Measurements from ENCODE around the gene PRIMA1.

The PRIMA1 gene

DNA sequence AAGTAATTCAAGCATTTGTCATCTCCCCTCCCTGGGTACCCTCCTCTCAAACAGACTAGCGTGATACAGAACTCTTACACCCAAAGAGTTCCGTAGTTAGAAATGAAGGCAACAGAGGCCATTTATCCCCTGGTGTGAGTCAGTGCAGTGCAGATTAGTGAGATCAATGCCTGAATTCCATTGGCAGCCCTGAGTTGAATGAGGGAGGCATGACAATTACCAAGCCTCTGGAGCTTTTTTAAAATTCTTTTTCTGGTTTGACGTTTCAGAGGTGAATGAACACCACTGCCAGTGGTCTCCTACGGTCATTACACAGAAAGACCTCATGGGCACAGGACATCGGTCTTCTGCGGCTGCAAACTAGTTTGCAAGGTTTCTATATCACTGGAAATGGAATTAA lies 94.4 kb downstream of the PRIMA1 start:
- H3K36me3 Mint-ChIP-seq (ENCODE audit: low read depth): no peaks in the 10 kb centered on the region
- peaks cover 6% of the 10 kb centered on the region for H3K27me3 Mint-ChIP-seq
- intact Hi-C loops (cut with micrococcal nuclease): no loop called here
- no peak overlapping the region for H3K4me3 Mint-ChIP-seq
- no peak overlapping the region for H3K27ac Mint-ChIP-seq
- peaks cover 1% of the 10 kb centered on the region for H3K9me3 Mint-ChIP-seq
- no peaks in the 10 kb centered on the region for H3K4me1 Mint-ChIP-seq (ENCODE audit: low read depth)

DNA sequence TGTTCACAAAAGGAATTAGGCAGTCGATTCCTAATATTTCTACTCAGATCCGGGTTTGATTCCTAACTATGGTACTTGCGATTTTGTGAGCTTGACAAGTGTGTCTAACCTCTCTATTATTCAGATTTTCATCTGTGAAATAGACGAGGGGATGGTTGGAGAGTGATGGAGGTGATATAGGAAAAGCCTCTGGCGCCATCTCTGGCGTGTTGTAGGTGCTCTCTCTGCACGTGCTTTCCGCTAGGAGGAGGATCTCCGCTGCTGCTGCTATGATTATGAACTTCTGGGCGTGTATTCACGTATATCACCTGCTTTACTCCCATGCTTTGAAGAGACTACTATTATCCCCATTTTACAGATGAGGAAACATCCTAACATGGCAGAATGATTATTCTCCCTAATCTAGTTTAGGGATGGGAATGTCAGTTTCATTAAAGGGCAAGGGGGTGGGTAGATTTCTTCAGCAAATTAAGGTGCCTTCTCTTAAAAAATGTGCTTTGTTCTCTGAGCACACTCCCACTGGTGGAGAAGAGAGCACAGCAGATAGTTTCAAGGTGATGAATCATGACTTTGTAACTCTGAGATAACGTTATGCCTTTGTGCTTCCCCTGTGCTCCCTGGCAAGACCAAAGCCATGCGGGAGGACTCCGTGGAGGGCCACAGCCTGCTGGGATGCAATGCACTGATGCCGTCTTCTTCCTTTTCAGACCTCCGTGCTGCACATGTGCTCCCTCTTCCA lies 97.1 kb downstream of the PRIMA1 start:
- H3K27me3 Mint-ChIP-seq: peaks cover 23% of the 10 kb centered on the region

DNA sequence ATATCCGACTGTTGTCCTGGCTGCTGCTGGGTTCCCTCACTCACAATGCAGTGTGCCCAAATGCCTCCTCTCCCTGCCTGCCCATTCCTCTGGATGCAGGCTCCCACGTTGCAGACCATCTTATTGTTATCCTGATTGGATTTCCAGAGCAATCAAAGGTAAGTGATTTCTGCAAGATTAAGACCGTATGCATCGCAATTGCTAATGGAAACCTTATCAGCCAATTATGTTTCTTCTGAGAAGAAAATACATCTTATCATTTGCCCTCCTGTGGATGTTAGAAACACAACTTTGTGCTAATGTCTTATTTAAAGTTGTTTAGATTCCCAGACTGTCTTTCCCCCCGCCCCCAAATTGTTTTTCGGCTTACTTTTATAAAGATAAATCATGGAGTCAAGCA lies 98.1 kb downstream of the PRIMA1 start:
- Mint-ChIP-seq H3K27ac (no peak overlapping the region), H3K4me3 (no peak overlapping the region), H3K4me1 (ENCODE audit: low read depth) (no peaks in the 10 kb centered on the region), H3K9me3 (no peaks in the 10 kb centered on the region), H3K36me3 (ENCODE audit: low read depth) (no peaks in the 10 kb centered on the region), H3K27me3 (peaks cover 25% of the 10 kb centered on the region)
- intact Hi-C loops (cut with micrococcal nuclease): no loop called here

More for the DNA sequence above, 97.1 kb downstream of the PRIMA1 start:
- H3K4me3 Mint-ChIP-seq: no peak overlapping the region
- no peaks in the 10 kb centered on the region for H3K9me3 Mint-ChIP-seq
- H3K4me1 Mint-ChIP-seq (ENCODE audit: low read depth): no peaks in the 10 kb centered on the region
- intact Hi-C loops (cut with micrococcal nuclease): no loop called here
- no peak overlapping the region for H3K27ac Mint-ChIP-seq
- H3K36me3 Mint-ChIP-seq (ENCODE audit: low read depth): no peaks in the 10 kb centered on the region

GRCh38 chr14:93688820-93689219 lies 99.5 kb downstream of the PRIMA1 start:
- H3K36me3 Mint-ChIP-seq (ENCODE audit: low read depth): no peaks in the 10 kb centered on the region
- H3K4me3 Mint-ChIP-seq: no peak overlapping the region
- no peak overlapping the region for H3K27ac Mint-ChIP-seq
- intact Hi-C loops (cut with micrococcal nuclease): no loop called here
- H3K4me1 Mint-ChIP-seq (ENCODE audit: low read depth): no peaks in the 10 kb centered on the region
- peaks cover 27% of the 10 kb centered on the region for H3K27me3 Mint-ChIP-seq
- H3K9me3 Mint-ChIP-seq: no peaks in the 10 kb centered on the region

DNA sequence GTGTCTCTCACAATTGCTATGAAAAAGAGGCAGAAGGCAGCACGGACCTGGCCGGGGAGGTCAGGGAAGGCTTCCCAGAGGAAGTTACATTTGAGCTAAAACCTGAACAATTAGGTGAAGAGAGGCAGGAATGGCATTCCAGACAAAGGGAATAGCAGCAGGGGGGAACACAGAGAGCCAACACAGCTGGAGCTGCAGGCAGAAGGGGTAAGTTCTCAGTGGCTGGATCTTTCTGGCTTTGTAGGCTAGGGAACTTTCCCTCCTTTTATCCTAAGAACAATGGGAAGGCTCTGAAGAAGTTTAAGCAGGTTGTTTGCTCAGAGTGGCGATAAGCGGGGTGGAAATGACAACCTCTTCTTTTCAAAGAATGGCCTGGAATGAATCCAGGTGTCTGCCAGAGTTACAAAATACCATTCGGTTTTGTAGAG lies 100.0 kb downstream of the PRIMA1 start:
- peaks cover 28% of the 10 kb centered on the region for H3K27me3 Mint-ChIP-seq
- no peaks in the 10 kb centered on the region for H3K4me1 Mint-ChIP-seq (ENCODE audit: low read depth)
- no peaks in the 10 kb centered on the region for H3K9me3 Mint-ChIP-seq
- no peaks in the 10 kb centered on the region for H3K36me3 Mint-ChIP-seq (ENCODE audit: low read depth)
- intact Hi-C loops (cut with micrococcal nuclease): no loop called here
- H3K27ac Mint-ChIP-seq: no peak overlapping the region
- H3K4me3 Mint-ChIP-seq: no peak overlapping the region

GRCh38 chr14:93686268-93686667 lies 102.0 kb downstream of the PRIMA1 start:
- Mint-ChIP-seq H3K9me3 (no peaks in the 10 kb centered on the region), H3K4me1 (ENCODE audit: low read depth) (no peaks in the 10 kb centered on the region), H3K27ac (no peak overlapping the region), H3K4me3 (no peak overlapping the region), H3K27me3 (peaks cover 28% of the 10 kb centered on the region), H3K36me3 (ENCODE audit: low read depth) (no peaks in the 10 kb centered on the region)
- intact Hi-C loops (cut with micrococcal nuclease): no loop called here

DNA sequence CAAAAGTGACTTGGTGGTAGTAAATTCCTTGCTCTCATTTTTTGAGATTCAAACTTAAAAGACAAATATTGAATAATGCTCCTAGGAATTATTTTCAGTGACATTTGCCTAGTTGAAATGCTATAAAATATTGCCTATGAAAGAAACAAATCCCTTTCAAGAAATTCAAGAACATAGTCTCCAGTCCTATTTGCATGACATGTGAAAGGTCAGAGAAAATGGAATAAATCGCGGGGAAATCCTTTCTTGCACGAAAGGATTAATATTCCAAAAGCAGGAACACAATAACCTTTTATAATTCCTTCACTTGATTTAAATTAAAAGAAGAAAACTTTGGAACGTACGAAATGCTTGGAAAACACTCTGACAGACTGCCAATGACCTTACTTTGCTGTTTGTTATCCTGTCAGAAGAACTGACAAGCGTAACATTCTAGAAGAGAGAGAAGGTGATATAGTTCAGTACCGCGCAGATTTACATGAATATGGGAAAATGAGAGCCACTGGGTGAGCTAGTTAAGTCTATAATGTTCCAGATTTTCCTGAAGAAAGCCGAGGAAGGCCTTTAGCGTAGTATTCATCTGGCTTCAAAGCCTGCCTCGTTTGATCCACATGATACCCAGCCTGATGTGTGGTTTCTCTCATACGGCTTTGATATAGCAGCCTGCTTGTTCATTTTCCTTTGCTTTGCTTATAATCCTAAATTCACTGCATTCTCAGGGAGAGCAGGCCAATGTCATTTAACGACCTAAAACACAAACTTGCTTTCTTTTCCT lies 103.0 kb downstream of the PRIMA1 start:
- no peaks in the 10 kb centered on the region for H3K36me3 Mint-ChIP-seq (ENCODE audit: low read depth)
- peaks cover 28% of the 10 kb centered on the region for H3K27me3 Mint-ChIP-seq
- H3K27ac Mint-ChIP-seq: no peak overlapping the region
- H3K4me1 Mint-ChIP-seq (ENCODE audit: low read depth): no peaks in the 10 kb centered on the region
- no peaks in the 10 kb centered on the region for H3K9me3 Mint-ChIP-seq
- no peak overlapping the region for H3K4me3 Mint-ChIP-seq
- intact Hi-C loops (cut with micrococcal nuclease): no loop called here

DNA sequence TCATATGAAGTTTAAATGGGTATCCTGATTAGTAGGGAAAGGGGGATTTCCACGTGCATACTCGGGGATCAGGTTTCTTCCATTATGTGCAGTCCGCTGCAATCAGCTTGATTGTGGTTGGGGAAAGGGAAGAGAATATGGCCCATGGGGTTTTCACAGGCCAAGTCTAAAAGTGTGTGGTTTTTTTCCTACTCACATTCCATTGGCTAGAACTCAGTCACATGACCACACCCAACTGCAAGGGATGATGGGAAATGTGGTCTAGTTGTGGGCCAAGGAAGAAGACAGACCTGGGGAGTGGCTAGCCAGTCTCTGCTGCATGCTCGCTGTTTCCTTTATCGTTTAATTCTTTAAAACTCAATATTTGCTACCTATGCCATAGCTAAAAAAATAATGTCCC lies 105.1 kb downstream of the PRIMA1 start:
- Mint-ChIP-seq H3K36me3 (ENCODE audit: low read depth) (no peaks in the 10 kb centered on the region), H3K4me3 (no peak overlapping the region), H3K9me3 (no peaks in the 10 kb centered on the region), H3K27me3 (peaks cover 19% of the 10 kb centered on the region), H3K27ac (no peak overlapping the region), H3K4me1 (ENCODE audit: low read depth) (no peaks in the 10 kb centered on the region)
- intact Hi-C loops (cut with micrococcal nuclease): no loop called here

GRCh38 chr14:93682459-93682858 lies 105.8 kb downstream of the PRIMA1 start:
- H3K36me3 Mint-ChIP-seq (ENCODE audit: low read depth): no peaks in the 10 kb centered on the region

DNA sequence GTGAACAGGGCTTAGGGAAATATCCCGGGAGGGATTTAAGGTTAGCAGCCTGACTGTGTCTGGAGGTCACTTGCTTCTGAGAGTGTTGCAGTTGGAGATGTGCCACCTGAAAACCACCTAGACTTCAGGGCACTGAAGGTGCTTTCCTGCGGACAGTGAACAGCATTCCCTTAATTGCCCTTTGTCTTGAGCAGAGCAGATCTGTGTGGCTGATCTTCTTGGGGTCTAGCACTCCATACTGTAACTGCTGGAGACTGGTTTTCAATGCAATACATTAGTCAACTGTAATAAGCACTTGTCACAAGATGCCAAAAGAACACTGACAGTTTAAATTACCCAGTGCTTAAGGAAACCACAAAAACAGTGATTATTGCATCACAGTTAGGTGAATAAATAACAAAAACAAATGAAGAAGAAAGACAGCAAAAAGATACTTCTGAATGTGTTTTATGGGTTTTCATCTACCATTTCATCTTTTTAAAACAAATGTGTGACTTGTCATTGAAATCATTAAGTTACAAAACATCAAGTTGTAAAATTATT lies 111.8 kb downstream of the PRIMA1 start:
- H3K27ac Mint-ChIP-seq: no peak overlapping the region
- no peaks in the 10 kb centered on the region for H3K4me1 Mint-ChIP-seq (ENCODE audit: low read depth)
- H3K27me3 Mint-ChIP-seq: no peaks in the 10 kb centered on the region
- intact Hi-C loops (cut with micrococcal nuclease): no loop called here
- H3K36me3 Mint-ChIP-seq (ENCODE audit: low read depth): no peaks in the 10 kb centered on the region
- no peaks in the 10 kb centered on the region for H3K9me3 Mint-ChIP-seq
- H3K4me3 Mint-ChIP-seq: no peak overlapping the region

More at GRCh38 chr14:93682459-93682858, 105.8 kb downstream of the PRIMA1 start:
- intact Hi-C loops (cut with micrococcal nuclease): no loop called here
- Mint-ChIP-seq H3K27ac (no peak overlapping the region), H3K27me3 (peaks cover 14% of the 10 kb centered on the region), H3K4me1 (ENCODE audit: low read depth) (no peaks in the 10 kb centered on the region), H3K4me3 (no peak overlapping the region), H3K9me3 (no peaks in the 10 kb centered on the region)

DNA sequence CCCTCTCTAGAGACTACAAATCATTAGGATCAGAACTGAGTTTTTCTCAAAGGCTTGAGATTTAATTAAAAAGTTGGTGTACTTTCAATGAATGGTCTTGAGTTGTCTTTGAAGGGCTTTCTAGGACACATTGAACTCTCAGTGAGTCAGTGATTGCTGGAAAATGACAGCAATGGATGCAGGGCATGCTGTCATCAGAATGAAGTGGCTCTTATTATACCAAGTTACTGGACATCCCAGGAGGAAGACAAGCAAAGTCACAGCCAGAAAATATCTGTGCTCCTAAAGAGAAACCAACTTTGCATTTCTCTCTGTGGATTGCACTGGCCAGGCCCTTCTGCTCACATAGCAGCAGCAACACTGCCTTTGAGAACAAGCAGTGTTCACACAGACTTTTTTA lies 112.6 kb downstream of the PRIMA1 start:
- H3K4me3 Mint-ChIP-seq: no peak overlapping the region
- no peaks in the 10 kb centered on the region for H3K4me1 Mint-ChIP-seq (ENCODE audit: low read depth)
- no peak overlapping the region for H3K27ac Mint-ChIP-seq
- intact Hi-C loops (cut with micrococcal nuclease): no loop called here
- no peaks in the 10 kb centered on the region for H3K9me3 Mint-ChIP-seq
- H3K36me3 Mint-ChIP-seq (ENCODE audit: low read depth): no peaks in the 10 kb centered on the region
- H3K27me3 Mint-ChIP-seq: no peaks in the 10 kb centered on the region

GRCh38 chr14:93674343-93674742 lies 113.9 kb downstream of the PRIMA1 start:
- H3K27ac Mint-ChIP-seq: no peak overlapping the region
- no peaks in the 10 kb centered on the region for H3K27me3 Mint-ChIP-seq
- no peaks in the 10 kb centered on the region for H3K36me3 Mint-ChIP-seq (ENCODE audit: low read depth)
- no peak overlapping the region for H3K4me3 Mint-ChIP-seq
- no peaks in the 10 kb centered on the region for H3K4me1 Mint-ChIP-seq (ENCODE audit: low read depth)
- no peaks in the 10 kb centered on the region for H3K9me3 Mint-ChIP-seq
- intact Hi-C loops (cut with micrococcal nuclease): no loop called here

DNA sequence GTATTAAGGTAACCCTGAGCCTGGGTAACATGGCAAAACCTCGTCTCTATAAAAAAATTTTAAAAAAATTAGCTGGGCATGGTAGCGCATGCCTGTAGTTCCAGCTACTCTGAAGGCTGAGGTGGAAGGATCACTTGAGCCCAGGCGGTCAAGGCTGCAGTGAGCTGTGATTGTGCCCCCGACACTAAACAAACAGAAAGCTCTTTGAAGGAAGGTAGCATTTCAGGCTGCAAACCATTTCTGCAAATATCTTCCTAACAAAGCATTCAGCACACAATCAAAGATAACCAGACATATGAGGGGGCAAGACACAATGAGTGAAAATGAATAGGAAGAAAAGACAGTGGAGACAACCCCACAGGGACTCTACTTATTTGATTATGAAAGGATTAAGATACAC lies 118.7 kb downstream of the PRIMA1 start:
- Mint-ChIP-seq H3K9me3 (peaks cover 28% of the 10 kb centered on the region), H3K27ac (no peak overlapping the region), H3K36me3 (ENCODE audit: low read depth) (no peaks in the 10 kb centered on the region), H3K4me3 (no peak overlapping the region), H3K27me3 (peaks cover 4% of the 10 kb centered on the region), H3K4me1 (ENCODE audit: low read depth) (no peaks in the 10 kb centered on the region)
- intact Hi-C loops (cut with micrococcal nuclease): no loop called here
